Vagina (tissue), 2 donors: Measurements from ENCODE around the gene WASF1.

ENCODE experiments used
- CTCF ChIP-seq, 3 experiments: fragments of 450-650 bp in 2 of 3; fragments of 200-600 bp in 1 of 3; sonication (generic) in 1 of 3; IDR thresholded peaks; one replicate each; pipeline ENCODE4 v1.5.1; 2017 to 2019; ENCODE audit warnings: antibody characterized with exemption in 3 of 3, mild to moderate bottlenecking in 2 of 3, moderate library complexity in 2 of 3
- POLR2AphosphoS5 ChIP-seq, 2 donors: sonication (generic); formaldehyde crosslinking; IDR thresholded peaks; one replicate each; pipeline ENCODE4 v1.9.0; 2017; ENCODE audit warnings: antibody characterized with exemption in 2 of 2, mild to moderate bottlenecking in 2 of 2, low read depth in 1 of 2; ENCODE audit not compliant: insufficient read depth in 1 of 2

DNA sequence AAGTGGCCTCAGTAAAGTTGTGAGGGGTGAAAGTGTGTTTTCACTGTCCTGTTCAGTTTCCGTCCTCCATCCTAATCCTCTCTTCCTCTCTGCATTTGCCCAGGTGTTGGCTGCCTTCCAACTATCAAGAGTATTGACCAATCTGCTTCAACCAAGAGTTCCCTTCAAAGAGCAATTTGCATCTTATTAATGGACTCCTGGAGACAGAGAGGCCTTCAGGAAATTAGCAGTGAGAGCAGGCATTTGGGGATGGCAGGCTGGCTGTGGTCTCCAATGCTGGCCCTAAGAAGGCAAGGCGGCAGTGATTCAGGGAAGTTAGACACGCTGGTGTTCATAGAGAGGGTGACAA, 124.1 kb downstream of the WASF1 start:
- TF ChIP-seq CTCF (IDR thresholded peaks at IDR 0.05) (no peak), POLR2AphosphoS5 (IDR thresholded peaks at IDR 0.05; ENCODE audit: insufficient read depth in 1 of 2, low read depth in 1 of 2) (no peak)
